Peyer's patch (tissue), 4 donors: ENCODE measurements around the gene MAPT.

Source experiments
- POLR2A ChIP-seq, 2 donors: fragments of 450-650 bp; IDR thresholded peaks; one replicate each; pipeline ENCODE4 v1.5.1; 2017; ENCODE audit warnings: antibody characterized with exemption in 2 of 2, mild to moderate bottlenecking in 2 of 2, moderate library complexity in 2 of 2
- TF ChIP-seq, protein P1 (sequence below), 6 experiments: fragments of 450-650 bp in 4 of 6; fragments of 200-600 bp in 2 of 6; sonication (generic) in 1 of 6; IDR thresholded peaks; one replicate each; pipeline ENCODE4 v1.5.1; 2017 to 2019; ENCODE audit warnings: antibody characterized with exemption in 6 of 6, mild to moderate bottlenecking in 3 of 6, moderate library complexity in 1 of 6

DNA sequence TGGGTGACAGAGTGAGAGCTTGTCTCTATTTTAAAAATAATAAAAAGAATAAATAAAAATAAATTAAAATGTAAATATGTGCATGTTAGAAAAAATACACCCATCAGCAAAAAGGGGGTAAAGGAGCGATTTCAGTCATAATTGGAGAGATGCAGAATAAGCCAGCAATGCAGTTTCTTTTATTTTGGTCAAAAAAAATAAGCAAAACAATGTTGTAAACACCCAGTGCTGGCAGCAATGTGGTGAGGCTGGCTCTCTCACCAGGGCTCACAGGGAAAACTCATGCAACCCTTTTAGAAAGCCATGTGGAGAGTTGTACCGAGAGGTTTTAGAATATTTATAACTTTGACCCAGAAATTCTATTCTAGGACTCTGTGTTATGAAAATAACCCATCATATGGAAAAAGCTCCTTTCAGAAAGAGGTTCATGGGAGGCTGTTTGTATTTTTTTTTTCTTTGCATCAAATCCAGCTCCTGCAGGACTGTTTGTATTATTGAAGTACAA, 113.2 kb downstream of the MAPT start:
- TF ChIP-seq, protein P1, sequence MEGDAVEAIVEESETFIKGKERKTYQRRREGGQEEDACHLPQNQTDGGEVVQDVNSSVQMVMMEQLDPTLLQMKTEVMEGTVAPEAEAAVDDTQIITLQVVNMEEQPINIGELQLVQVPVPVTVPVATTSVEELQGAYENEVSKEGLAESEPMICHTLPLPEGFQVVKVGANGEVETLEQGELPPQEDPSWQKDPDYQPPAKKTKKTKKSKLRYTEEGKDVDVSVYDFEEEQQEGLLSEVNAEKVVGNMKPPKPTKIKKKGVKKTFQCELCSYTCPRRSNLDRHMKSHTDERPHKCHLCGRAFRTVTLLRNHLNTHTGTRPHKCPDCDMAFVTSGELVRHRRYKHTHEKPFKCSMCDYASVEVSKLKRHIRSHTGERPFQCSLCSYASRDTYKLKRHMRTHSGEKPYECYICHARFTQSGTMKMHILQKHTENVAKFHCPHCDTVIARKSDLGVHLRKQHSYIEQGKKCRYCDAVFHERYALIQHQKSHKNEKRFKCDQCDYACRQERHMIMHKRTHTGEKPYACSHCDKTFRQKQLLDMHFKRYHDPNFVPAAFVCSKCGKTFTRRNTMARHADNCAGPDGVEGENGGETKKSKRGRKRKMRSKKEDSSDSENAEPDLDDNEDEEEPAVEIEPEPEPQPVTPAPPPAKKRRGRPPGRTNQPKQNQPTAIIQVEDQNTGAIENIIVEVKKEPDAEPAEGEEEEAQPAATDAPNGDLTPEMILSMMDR (IDR thresholded peaks at IDR 0.05) = no peak
- TF ChIP-seq POLR2A (IDR thresholded peaks at IDR 0.05) = no peak
